ENCODE measurements around the gene CEP131. TPM values are rescaled to one million over a fixed set of nuclear protein-coding genes. Genes with fewer than 3 reads are reported as not detected.

CEP131 gene
- total RNA-seq, 4 donors from 2014 or later = 6.0 to 8.8 (median 7.5) TPM

DNA sequence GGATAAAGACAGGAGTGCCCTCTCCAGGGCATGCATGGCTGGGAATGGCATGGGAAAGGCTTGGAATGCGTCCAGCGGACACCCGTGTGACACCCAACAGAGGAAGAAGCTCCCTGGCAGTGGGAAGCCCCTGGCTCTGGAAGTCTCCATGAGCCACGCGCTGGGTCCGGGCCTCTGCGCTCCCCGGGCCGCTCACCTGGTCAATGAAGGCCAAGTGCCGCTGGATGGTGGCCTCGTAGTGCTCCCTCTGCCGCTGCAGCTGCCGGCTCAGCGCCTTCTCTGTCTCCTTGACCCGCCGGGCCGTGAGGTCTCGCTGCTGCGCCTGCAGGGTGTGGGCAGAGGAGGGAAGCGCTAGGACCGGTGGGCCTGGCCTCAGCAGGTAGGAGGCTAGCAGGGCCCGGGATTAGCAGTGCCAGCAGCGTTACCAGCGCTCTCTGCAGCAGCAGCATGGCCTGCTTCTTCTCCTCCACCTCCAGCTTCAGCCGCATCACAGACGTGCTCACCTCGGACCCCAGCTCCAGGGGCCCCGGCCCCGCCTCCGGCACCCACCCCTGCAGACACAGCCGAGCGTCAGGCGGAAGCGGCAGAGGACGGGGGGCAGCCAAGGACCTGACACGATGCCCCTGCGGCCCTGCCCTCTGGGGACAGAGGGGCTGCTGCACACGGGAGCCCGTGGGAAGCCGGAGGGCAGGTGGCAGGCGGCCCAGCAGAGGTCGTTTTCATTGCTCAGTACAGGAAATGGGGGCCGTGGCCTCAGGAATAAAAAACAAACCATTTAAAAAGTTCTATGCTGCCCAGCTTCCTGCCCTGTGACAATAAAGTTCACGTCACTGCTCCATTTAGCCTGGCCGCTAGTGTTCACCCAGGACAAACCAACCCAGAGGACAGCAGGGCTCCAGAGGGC, 26.0 kb downstream of the CEP131 start:
- Histone ChIP-seq H3K27me3 (no peaks in the 10 kb centered on the region), H3K36me3 (no peaks in the 10 kb centered on the region), H3K4me1 (no peaks in the 10 kb centered on the region), H3K9me3 (no peaks in the 10 kb centered on the region), H3K27ac (peak overlapping the region in 1 of 4 donors; percentile 43), H3K4me3 (peak overlapping the region in 1 of 4 donors; percentile 27)
- no peak for DNase-seq
- ATAC-seq = peak in 1 of 2 donors; percentile 27
- TF ChIP-seq POLR2A (IDR thresholded peaks at IDR 0.05) = no peak
- TF ChIP-seq, protein P1, sequence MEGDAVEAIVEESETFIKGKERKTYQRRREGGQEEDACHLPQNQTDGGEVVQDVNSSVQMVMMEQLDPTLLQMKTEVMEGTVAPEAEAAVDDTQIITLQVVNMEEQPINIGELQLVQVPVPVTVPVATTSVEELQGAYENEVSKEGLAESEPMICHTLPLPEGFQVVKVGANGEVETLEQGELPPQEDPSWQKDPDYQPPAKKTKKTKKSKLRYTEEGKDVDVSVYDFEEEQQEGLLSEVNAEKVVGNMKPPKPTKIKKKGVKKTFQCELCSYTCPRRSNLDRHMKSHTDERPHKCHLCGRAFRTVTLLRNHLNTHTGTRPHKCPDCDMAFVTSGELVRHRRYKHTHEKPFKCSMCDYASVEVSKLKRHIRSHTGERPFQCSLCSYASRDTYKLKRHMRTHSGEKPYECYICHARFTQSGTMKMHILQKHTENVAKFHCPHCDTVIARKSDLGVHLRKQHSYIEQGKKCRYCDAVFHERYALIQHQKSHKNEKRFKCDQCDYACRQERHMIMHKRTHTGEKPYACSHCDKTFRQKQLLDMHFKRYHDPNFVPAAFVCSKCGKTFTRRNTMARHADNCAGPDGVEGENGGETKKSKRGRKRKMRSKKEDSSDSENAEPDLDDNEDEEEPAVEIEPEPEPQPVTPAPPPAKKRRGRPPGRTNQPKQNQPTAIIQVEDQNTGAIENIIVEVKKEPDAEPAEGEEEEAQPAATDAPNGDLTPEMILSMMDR (IDR thresholded peaks at IDR 0.05 in 4 of 5, conservative IDR thresholded peaks at IDR 0.05 in 1 of 5) = no peak
- intact Hi-C loops (cut with DNase I; ENCODE audit: low total_unique reads) = no loop called here
- in situ Hi-C loops (cut with MboI; ENCODE audit: low sequenced_read_pairs in 4 of 4) = no loop called here

DNA sequence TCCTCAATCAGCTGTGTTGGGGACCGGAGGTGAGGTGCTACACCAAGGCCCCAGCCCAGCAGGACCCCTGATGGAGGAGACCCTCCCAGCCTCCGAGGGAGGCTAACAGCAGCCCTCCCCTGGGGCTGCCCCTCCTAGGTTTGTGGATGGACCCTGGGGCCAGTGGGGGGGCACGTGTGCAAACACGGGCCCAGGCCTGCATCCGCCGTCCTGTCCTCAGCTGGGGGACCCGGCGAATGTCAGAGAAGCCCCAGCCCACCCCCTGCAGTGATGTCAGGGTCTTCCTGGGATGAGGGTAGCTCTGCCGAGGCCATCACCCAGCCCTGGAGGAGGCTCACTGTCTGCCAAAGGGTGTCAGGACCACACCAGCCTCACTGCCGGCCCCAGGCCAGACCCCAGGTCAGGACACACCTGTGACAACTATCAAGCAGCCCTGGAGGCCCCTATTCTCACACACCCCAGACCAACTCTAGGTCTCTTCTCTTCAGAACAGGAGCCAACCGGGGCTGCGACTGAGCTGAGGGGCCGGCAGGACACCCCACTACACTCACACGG, 26.7 kb downstream of the CEP131 start:
- no peak for DNase-seq
- no peak for ATAC-seq
- in situ Hi-C loops (cut with MboI; ENCODE audit: low sequenced_read_pairs in 4 of 4) (no loop called here), intact Hi-C loops (cut with DNase I; ENCODE audit: low total_unique reads) (no loop called here)
- H3K27ac ChIP-seq = no peak overlapping the region
- no peak overlapping the region for H3K4me3 ChIP-seq
- no peaks in the 10 kb centered on the region for H3K4me1 ChIP-seq
- TF ChIP-seq, protein P1 (IDR thresholded peaks at IDR 0.05 in 4 of 5, conservative IDR thresholded peaks at IDR 0.05 in 1 of 5) = no peak
- no peak for TF ChIP-seq POLR2A (IDR thresholded peaks at IDR 0.05)
- no peaks in the 10 kb centered on the region for H3K36me3 ChIP-seq
- no peaks in the 10 kb centered on the region for H3K9me3 ChIP-seq
- H3K27me3 ChIP-seq = no peaks in the 10 kb centered on the region

DNA sequence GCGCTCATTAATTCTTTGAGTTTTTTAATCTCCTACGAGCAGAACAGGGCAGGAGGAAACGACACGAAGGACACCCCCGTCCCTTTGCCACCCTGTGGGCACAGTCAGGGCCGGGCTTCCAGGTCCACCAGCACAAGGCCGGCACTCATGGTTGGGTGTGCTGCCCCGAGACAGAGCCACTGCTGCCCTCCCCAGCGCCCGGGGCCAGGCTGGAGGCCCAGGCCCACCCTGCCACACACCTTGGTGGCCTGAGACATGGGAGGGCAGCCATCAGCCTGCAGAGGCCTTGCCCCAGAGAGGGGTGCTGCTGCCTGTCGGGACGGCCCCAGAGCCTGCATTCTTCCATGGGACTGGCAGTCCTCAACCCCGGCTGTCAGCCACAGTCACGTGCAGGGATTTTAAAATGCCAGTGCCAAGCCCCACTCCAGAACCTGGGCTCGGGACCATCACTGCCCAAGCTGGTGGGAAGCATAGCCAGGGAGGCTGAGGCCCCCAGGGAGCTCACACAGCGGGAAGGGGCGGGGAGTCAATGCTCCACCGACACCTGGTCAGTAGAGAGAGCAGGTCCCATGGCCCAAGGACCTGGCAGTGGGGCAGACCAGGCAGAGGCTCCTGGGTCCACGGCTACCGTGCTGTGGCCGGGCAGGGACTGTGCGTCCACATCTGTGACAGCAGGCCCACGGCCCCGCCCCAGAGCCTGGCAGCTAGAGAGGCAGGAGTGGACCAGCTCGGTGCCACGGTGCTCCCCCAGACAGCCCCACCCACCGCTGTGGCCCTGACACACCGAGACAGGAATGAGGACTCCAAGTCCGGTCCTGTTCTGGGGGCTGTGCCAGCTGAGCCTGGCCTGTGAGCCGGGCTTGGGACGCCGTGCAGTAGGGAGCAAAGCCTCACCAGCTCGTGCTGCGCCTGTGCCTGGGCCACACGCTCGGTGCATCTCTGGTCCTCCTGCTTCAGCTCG, 27.5 kb downstream of the CEP131 start:
- Histone ChIP-seq H3K27me3 (no peaks in the 10 kb centered on the region), H3K36me3 (no peaks in the 10 kb centered on the region), H3K9me3 (no peaks in the 10 kb centered on the region), H3K4me3 (no peak overlapping the region), H3K4me1 (no peaks in the 10 kb centered on the region), H3K27ac (no peak overlapping the region)
- DNase-seq = no peak
- in situ Hi-C loops (cut with MboI; ENCODE audit: low sequenced_read_pairs in 4 of 4) (no loop called here), intact Hi-C loops (cut with DNase I; ENCODE audit: low total_unique reads) (no loop called here)
- TF ChIP-seq, protein P1 (IDR thresholded peaks at IDR 0.05 in 4 of 5, conservative IDR thresholded peaks at IDR 0.05 in 1 of 5) = no peak
- TF ChIP-seq POLR2A (IDR thresholded peaks at IDR 0.05) = no peak
- no peak for ATAC-seq

DNA sequence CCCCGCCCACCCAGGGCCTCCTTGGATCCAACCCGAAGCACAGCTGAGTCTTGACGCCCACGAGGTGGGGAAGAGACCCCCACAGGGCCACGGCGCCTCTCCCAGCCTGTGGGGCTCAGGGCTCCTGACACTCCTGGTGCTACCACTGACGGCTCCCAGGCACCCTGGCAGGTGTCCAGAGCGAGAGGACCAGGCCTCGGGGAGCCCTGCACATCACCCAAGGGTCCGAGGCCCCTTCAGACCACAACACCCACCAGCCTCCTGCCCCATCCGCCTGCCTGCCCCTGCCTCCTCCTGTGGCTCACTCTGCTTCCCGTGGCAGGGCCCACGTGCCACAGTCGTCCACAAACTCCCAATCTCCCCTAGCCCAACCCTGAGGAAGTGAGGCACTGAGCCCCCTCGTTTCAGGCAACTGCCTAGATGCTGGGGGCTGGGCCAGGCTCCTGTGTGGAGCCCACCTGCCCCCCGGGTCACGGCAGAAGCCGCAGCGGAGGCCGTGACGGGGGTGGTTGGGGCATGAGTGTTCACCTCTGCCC, 28.5 kb downstream of the CEP131 start:
- Histone ChIP-seq H3K27me3 (no peaks in the 10 kb centered on the region), H3K9me3 (no peaks in the 10 kb centered on the region), H3K36me3 (no peaks in the 10 kb centered on the region), H3K4me1 (no peaks in the 10 kb centered on the region), H3K4me3 (no peak overlapping the region), H3K27ac (no peak overlapping the region)
- intact Hi-C loops (cut with DNase I; ENCODE audit: low total_unique reads) = no loop called here
- ATAC-seq (no peak), DNase-seq (no peak)
- in situ Hi-C loops (cut with MboI; ENCODE audit: low sequenced_read_pairs in 4 of 4) = no loop called here
- no peak for TF ChIP-seq POLR2A (IDR thresholded peaks at IDR 0.05)
- TF ChIP-seq, protein P1 (IDR thresholded peaks at IDR 0.05 in 4 of 5, conservative IDR thresholded peaks at IDR 0.05 in 1 of 5) = no peak
